Lower leg skin (tissue), 3 donors: Measurements from ENCODE around the gene SPATA31C1.

Experiments
- CTCF ChIP-seq, 3 donors: fragments of 450-650 bp; IDR thresholded peaks; one replicate each; pipeline ENCODE4 v1.5.1; 2016; ENCODE audit warnings: antibody characterized with exemption in 3 of 3, mild to moderate bottlenecking in 3 of 3, moderate library complexity in 2 of 3
- POLR2A ChIP-seq, 2 donors: fragments of 450-650 bp; IDR thresholded peaks; one replicate each; pipeline ENCODE4 v1.6.1; 2016 to 2017; ENCODE audit warnings: antibody characterized with exemption in 2 of 2, mild to moderate bottlenecking in 1 of 2, moderate library complexity in 1 of 2

- TF ChIP-seq CTCF (IDR thresholded peaks at IDR 0.05) (no peak), POLR2A (IDR thresholded peaks at IDR 0.05) (no peak)
Measured at GRCh38 chr9:87959916-87960581, 42.3 kb downstream of the SPATA31C1 start.
